ENCODE results near the gene TSNAXIP1.

The TSNAXIP1 gene

GRCh38 chr16:67786491-67786890 is 20.2 kb upstream of the TSNAXIP1 start:
- intact Hi-C loops (cut with DNase I; ENCODE audit: low total_unique reads), result no loop called here
- no peaks in the 10 kb centered on the region for H3K4me1 ChIP-seq
- no peak overlapping the region for H3K27ac ChIP-seq
- no peak for TF ChIP-seq CTCF (IDR thresholded peaks at IDR 0.05)
- H3K36me3 ChIP-seq, result peaks cover 0 to 7% (median 0%) of the 10 kb centered on the region in 3 donors
- no peak overlapping the region for H3K4me3 ChIP-seq
- DNase-seq, result no peak
- H3K9me3 ChIP-seq, result no peaks in the 10 kb centered on the region
- H3K27me3 ChIP-seq, result no peaks in the 10 kb centered on the region

- TF ChIP-seq CTCF (IDR thresholded peaks at IDR 0.05), result no peak
Measured at GRCh38 chr16:67790071-67790470, 16.6 kb upstream of the TSNAXIP1 start.

GRCh38 chr16:67796099-67796718 is 10.5 kb upstream of the TSNAXIP1 start:
- Histone ChIP-seq H3K36me3 (peaks cover 0 to 26% (median 0%) of the 10 kb centered on the region in 3 donors), H3K27me3 (no peaks in the 10 kb centered on the region), H3K27ac (no peak overlapping the region), H3K4me3 (no peak overlapping the region), H3K9me3 (no peaks in the 10 kb centered on the region), H3K4me1 (peaks cover 0 to 10% (median 2%) of the 10 kb centered on the region in 4 donors)
- intact Hi-C loops (cut with DNase I; ENCODE audit: low total_unique reads), result no loop called here
- DNase-seq, result no peak
- no peak for TF ChIP-seq CTCF (IDR thresholded peaks at IDR 0.05)

More at GRCh38 chr16:67790071-67790470, 16.6 kb upstream of the TSNAXIP1 start:
- intact Hi-C loops (cut with DNase I; ENCODE audit: low total_unique reads), result no loop called here
- Histone ChIP-seq H3K27me3 (no peaks in the 10 kb centered on the region), H3K4me1 (no peaks in the 10 kb centered on the region), H3K4me3 (no peak overlapping the region), H3K36me3 (peaks cover 0 to 7% (median 0%) of the 10 kb centered on the region in 3 donors), H3K27ac (no peak overlapping the region), H3K9me3 (no peaks in the 10 kb centered on the region)
- DNase-seq, result no peak

- TF ChIP-seq CTCF (IDR thresholded peaks at IDR 0.05), result no peak
- no peak for DNase-seq
- intact Hi-C loops (cut with DNase I; ENCODE audit: low total_unique reads), result no loop called here
- Histone ChIP-seq H3K9me3 (no peaks in the 10 kb centered on the region), H3K4me3 (no peak overlapping the region), H3K4me1 (peaks cover 0 to 26% (median 11%) of the 10 kb centered on the region in 4 donors), H3K36me3 (peaks cover 4 to 59% (median 5%) of the 10 kb centered on the region in 3 donors), H3K27me3 (no peaks in the 10 kb centered on the region), H3K27ac (no peak overlapping the region)
Measured at GRCh38 chr16:67800338-67800926, 6.3 kb upstream of the TSNAXIP1 start.

GRCh38 chr16:67801241-67801640 is 5.4 kb upstream of the TSNAXIP1 start:
- intact Hi-C loops (cut with DNase I; ENCODE audit: low total_unique reads), result no loop called here
- Histone ChIP-seq H3K4me1 (peaks cover 0 to 30% (median 15%) of the 10 kb centered on the region in 4 donors), H3K27me3 (no peaks in the 10 kb centered on the region), H3K27ac (no peak overlapping the region), H3K36me3 (peaks cover 4 to 59% (median 5%) of the 10 kb centered on the region in 3 donors), H3K4me3 (no peak overlapping the region), H3K9me3 (no peaks in the 10 kb centered on the region)
- no peak for DNase-seq
- TF ChIP-seq CTCF (IDR thresholded peaks at IDR 0.05), result no peak
